Upper lobe of left lung (tissue), 6 donors: ENCODE measurements around the gene MAP3K13. TPM values are rescaled to one million over a fixed set of nuclear protein-coding genes. Genes with fewer than 3 reads are reported as not detected.
"Not testable (repeated sequence)": the region's sequence is repeated elsewhere in the genome, so short reads cannot be mapped to it uniquely, and the experiment has no call there.

Experiments
- ATAC-seq, 2 donors: fragments of 200-7000 bp; cut with Tn5 transposase; one replicate each; pipeline ENCODE4 v1.9.1; 2022; ENCODE audit warnings: mild to moderate bottlenecking in 2 of 2, moderate library complexity in 2 of 2; ENCODE audit not compliant: low FRiP score in 2 of 2
- DNase-seq, 2 donors: peaks; one replicate each; pipeline ENCODE4 v3.0.0-alpha.2; 2019 to 2020
- H3K27ac ChIP-seq, 4 donors: fragments of 200-600 bp; sonication (generic); one replicate each; pipeline ENCODE4 v1.5.1; 2016 to 2019
- H3K27me3 ChIP-seq, 4 donors: fragments of 200-600 bp; sonication (generic); one replicate each; pipeline ENCODE4 v1.5.1; 2017 to 2019
- H3K36me3 ChIP-seq, 4 donors: fragments of 200-600 bp; sonication (generic); one replicate each; pipeline ENCODE4 v1.5.1; 2016 to 2019
- H3K4me1 ChIP-seq, 4 donors: fragments of 200-600 bp; sonication (generic); one replicate each; pipeline ENCODE4 v1.5.1; 2018 to 2019
- H3K4me3 ChIP-seq, 4 donors: fragments of 200-600 bp; sonication (generic); one replicate each; pipeline ENCODE4 v1.5.1; 2017 to 2019; ENCODE audit warnings: mild to moderate bottlenecking in 2 of 4, moderate library complexity in 1 of 4
- H3K9me3 ChIP-seq, 4 donors: fragments of 200-600 bp; sonication (generic); one replicate each; pipeline ENCODE4 v1.5.1; 2018 to 2019
- CTCF ChIP-seq, 6 experiments: fragments of 450-650 bp in 4 of 6; fragments of 200-600 bp in 2 of 6; sonication (generic) in 2 of 6; IDR thresholded peaks; one replicate each; pipeline ENCODE4 v1.5.1; 2016 to 2019; ENCODE audit warnings: antibody characterized with exemption in 6 of 6
- EP300 ChIP-seq, 4 donors: sonication (generic); formaldehyde crosslinking; IDR thresholded peaks; one replicate each; pipeline ENCODE4 v1.5.1; 2017; ENCODE audit warnings: antibody characterized with exemption in 4 of 4, control low read depth in 2 of 4
- POLR2A ChIP-seq, 4 donors: fragments of 450-650 bp; IDR thresholded peaks; one replicate each; pipeline ENCODE4 v1.5.1; 2016 to 2017; ENCODE audit warnings: antibody characterized with exemption in 4 of 4, mild to moderate bottlenecking in 2 of 4
- POLR2AphosphoS5 ChIP-seq, 2 donors: sonication (generic); formaldehyde crosslinking; IDR thresholded peaks; one replicate each; pipeline ENCODE4 v1.5.1; 2017; ENCODE audit warnings: antibody characterized with exemption in 2 of 2
- WGBS, 2 donors: methylation state at CpG; one replicate each; pipeline ENCODE4 v1.1.5; 2017 to 2018; 5-methylcytosine and 5-hydroxymethylcytosine counted together
- total RNA-seq, 6 donors: library from RNA; depleted of rRNA in 4 of 6; stranded (reverse); fragments of >200 nt in 4 of 6; gene quantifications; one replicate each; pipeline versions ENCODE4 v1.1.0 to v1.2.1, GENCODE V29; 2016 to 2021
- donor health status: DM: no; HTN: no; CAD: no; lungs with moderate emphysema.
- donor health status: DM: no; HTN: yes; CAD: no; lungs with severe emphysema.

The MAP3K13 gene
- total RNA-seq, 6 donors from 2014 or later = 25.3 to 41.4 (median 31.2) TPM

GRCh38 chr3:185406121-185406620, 43.2 kb downstream of the MAP3K13 start:
- DNase-seq (no peak), ATAC-seq (no peak)
- H3K36me3 ChIP-seq = no peaks in the 10 kb centered on the region
- 38 to 46% methylated on average over 1 of the region's 1 CpG for WGBS, 2 donors
- H3K4me1 ChIP-seq = peaks cover 0 to 13% (median 0%) of the 10 kb centered on the region in 4 donors
- TF ChIP-seq POLR2A (IDR thresholded peaks at IDR 0.05) = no peak
- no peak for TF ChIP-seq EP300 (IDR thresholded peaks at IDR 0.05)
- no peak for TF ChIP-seq POLR2AphosphoS5 (IDR thresholded peaks at IDR 0.05)
- TF ChIP-seq CTCF (IDR thresholded peaks at IDR 0.05) = no peak
- H3K27me3 ChIP-seq = no peaks in the 10 kb centered on the region
- peak overlapping the region; percentile 52 to 70 (median 66) for H3K27ac ChIP-seq
- no peaks in the 10 kb centered on the region for H3K9me3 ChIP-seq
- no peak overlapping the region for H3K4me3 ChIP-seq

DNA sequence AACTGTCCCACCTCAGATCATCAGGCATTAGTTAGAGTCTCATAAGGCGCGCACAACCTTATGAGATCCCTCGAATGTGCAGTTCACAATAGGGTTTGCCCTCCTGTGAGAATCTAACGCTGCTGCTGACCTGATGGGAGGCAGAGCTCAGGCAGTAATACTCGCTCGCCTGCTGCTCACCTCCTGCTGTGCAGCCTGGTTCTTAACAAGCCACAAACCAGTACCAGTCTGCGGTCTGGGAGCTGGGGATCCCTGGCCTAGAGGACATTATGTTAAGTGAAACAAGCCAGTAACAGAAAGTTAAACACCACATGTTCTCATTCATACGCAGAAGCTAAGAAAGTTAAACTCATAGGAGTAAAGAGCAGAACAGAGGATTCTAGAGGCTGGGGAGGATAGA, 47.0 kb downstream of the MAP3K13 start:
- Histone ChIP-seq H3K9me3 (no peaks in the 10 kb centered on the region), H3K36me3 (no peaks in the 10 kb centered on the region), H3K27me3 (no peaks in the 10 kb centered on the region), H3K4me1 (peaks cover 0 to 13% (median 0%) of the 10 kb centered on the region in 4 donors), H3K27ac (no peak overlapping the region), H3K4me3 (no peak overlapping the region)
- TF ChIP-seq EP300 (IDR thresholded peaks at IDR 0.05) (no peak), CTCF (IDR thresholded peaks at IDR 0.05) (no peak), POLR2AphosphoS5 (IDR thresholded peaks at IDR 0.05) (no peak), POLR2A (IDR thresholded peaks at IDR 0.05) (no peak)
- whole genome bisulfite sequencing, 2 donors = 84 to 93% methylated on average over 8 of the region's 8 CpGs
- ATAC-seq (no peak), DNase-seq (no peak)

DNA sequence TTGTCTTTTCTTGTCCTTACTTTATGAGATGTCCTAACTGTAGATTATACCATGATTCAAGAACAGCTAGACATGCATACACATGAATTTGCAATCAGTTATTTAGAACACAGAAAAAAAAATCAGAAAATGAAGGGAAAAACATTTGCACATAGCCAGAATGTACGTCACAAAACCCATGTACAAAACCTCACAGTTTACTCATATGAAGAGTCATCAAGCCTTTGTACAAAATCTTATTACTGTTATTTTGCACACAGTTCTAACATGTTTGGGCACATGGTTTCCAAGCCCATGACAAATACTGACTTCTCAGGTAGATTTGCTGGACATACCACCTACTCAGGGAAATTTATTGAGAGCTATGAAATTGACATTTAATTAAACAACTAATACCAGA, 48.2 kb downstream of the MAP3K13 start:
- H3K4me3 ChIP-seq = no peak overlapping the region
- ATAC-seq (no peak), DNase-seq (no peak)
- H3K27me3 ChIP-seq = no peaks in the 10 kb centered on the region
- TF ChIP-seq POLR2A (IDR thresholded peaks at IDR 0.05) (no peak), POLR2AphosphoS5 (IDR thresholded peaks at IDR 0.05) (no peak), CTCF (IDR thresholded peaks at IDR 0.05) (no peak), EP300 (IDR thresholded peaks at IDR 0.05) (no peak)
- peaks cover 0 to 8% (median 0%) of the 10 kb centered on the region in 4 donors for H3K4me1 ChIP-seq
- 79 to 81% methylated on average over 1 of the region's 1 CpG for WGBS, 2 donors
- no peak overlapping the region for H3K27ac ChIP-seq
- H3K9me3 ChIP-seq = no peaks in the 10 kb centered on the region
- H3K36me3 ChIP-seq = no peaks in the 10 kb centered on the region

GRCh38 chr3:185416513-185416912, 53.6 kb downstream of the MAP3K13 start:
- peak in 1 of 2 donors; percentile 69 for ATAC-seq
- TF ChIP-seq CTCF (IDR thresholded peaks at IDR 0.05) (no peak), POLR2A (IDR thresholded peaks at IDR 0.05) (no peak), EP300 (IDR thresholded peaks at IDR 0.05) (no peak), POLR2AphosphoS5 (IDR thresholded peaks at IDR 0.05) (no peak)

GRCh38 chr3:185418561-185418977, 55.6 kb downstream of the MAP3K13 start:
- peaks cover 0 to 25% (median 6%) of the 10 kb centered on the region in 4 donors for H3K4me1 ChIP-seq
- H3K4me3 ChIP-seq, H3K27me3 ChIP-seq, H3K9me3 ChIP-seq, ATAC-seq, H3K36me3 ChIP-seq, H3K27ac ChIP-seq, DNase-seq: not testable (repeated sequence)
- 88 to 93% methylated on average over 11 of the region's 11 CpGs for WGBS, 2 donors

More at GRCh38 chr3:185416513-185416912, 53.6 kb downstream of the MAP3K13 start:
- Histone ChIP-seq H3K36me3 (no peaks in the 10 kb centered on the region), H3K4me3 (no peak overlapping the region), H3K27ac (no peak overlapping the region), H3K9me3 (no peaks in the 10 kb centered on the region), H3K4me1 (peaks cover 0 to 14% (median 5%) of the 10 kb centered on the region in 4 donors), H3K27me3 (no peaks in the 10 kb centered on the region)
- WGBS, 2 donors = 71 to 80% methylated on average over 2 of the region's 2 CpGs
- peak in 1 of 2 donors; percentile 80 for DNase-seq
